A673 (cell line): Measurements from ENCODE around the gene IL1B. TPM values are rescaled to one million over a fixed set of nuclear protein-coding genes. Genes with fewer than 3 reads are reported as not detected.

Experiments used
- BruUV-seq: library from RNA; stranded (reverse); fragments of 400-500 nt; replicated peaks from 2 replicates; lab custom pipeline; 2021; lab: Mats Ljungman, UMichigan
- CTCF ChIA-PET: fragments of 300-600 bp; sonication (Branson Sonifier 250); formaldehyde crosslinking; loops from one replicate; lab custom pipeline; 2022; ENCODE audit warnings: antibody characterized with exemption; lab: Charles Lee
- POLR2A ChIA-PET: fragments of 300-600 bp; sonication (Branson Sonifier 250); formaldehyde crosslinking; loops from one replicate; lab custom pipeline; 2022; ENCODE audit warnings: antibody characterized with exemption; ENCODE audit not compliant: low non-redundant PET; lab: Charles Lee
- DNase-seq: peaks from one replicate; pipeline ENCODE4 v3.0.0-alpha.2; 2015; ENCODE audit warnings: low spot score
- H3K27ac ChIP-seq: fragments of 200-600 bp; sonication (generic); 2 replicates; pipeline ENCODE4 v1.5.1; 2016; ENCODE audit warnings: mixed run types, low read depth, mild to moderate bottlenecking, mixed read lengths, antibody characterized with exemption, low read length; ENCODE audit not compliant: poor library complexity, severe bottlenecking
- H3K27me3 ChIP-seq: fragments of 200-600 bp; sonication (generic); replicated peaks from 2 replicates; pipeline ENCODE4 v1.6.1; 2017; ENCODE audit warnings: mixed run types, low read depth, mild to moderate bottlenecking, mixed read lengths, antibody characterized with exemption, low read length; ENCODE audit not compliant: insufficient read depth, poor library complexity
- H3K36me3 ChIP-seq: fragments of 200-600 bp; sonication (generic); 2 replicates; pipeline ENCODE4 v1.6.1; 2016; ENCODE audit warnings: mixed run types, mild to moderate bottlenecking, mixed read lengths, antibody characterized with exemption, low read length; ENCODE audit not compliant: insufficient read depth, poor library complexity, severe bottlenecking
- H3K4me1 ChIP-seq: fragments of 200-600 bp; sonication (generic); 2 replicates; pipeline ENCODE4 v1.6.1; 2017; ENCODE audit warnings: mixed run types, mild to moderate bottlenecking, mixed read lengths, antibody characterized with exemption, low read length; ENCODE audit not compliant: insufficient read depth, poor library complexity, severe bottlenecking
- H3K4me3 ChIP-seq: fragments of 200-600 bp; sonication (generic); 2 replicates; pipeline ENCODE4 v1.5.1; 2016; ENCODE audit warnings: low read depth, mixed run types, mild to moderate bottlenecking, mixed read lengths, low read length; ENCODE audit not compliant: poor library complexity, severe bottlenecking
- H3K9me3 ChIP-seq: fragments of 200-600 bp; sonication (generic); 2 replicates; pipeline ENCODE4 v1.6.1; 2016; ENCODE audit warnings: mixed run types, low read depth, mild to moderate bottlenecking, mixed read lengths, antibody characterized with exemption, low read length; ENCODE audit not compliant: poor library complexity, severe bottlenecking
- CTCF ChIP-seq: fragments of 300-800, 200-600 bp; sonication (generic); conservative IDR thresholded peaks from 2 replicates; pipeline ENCODE4 v1.5.1; 2017; ENCODE audit warnings: low read depth, mild to moderate bottlenecking, antibody characterized with exemption, low read length, moderate library complexity, mixed read lengths
- EZH2 ChIP-seq: fragments of 200-600 bp; sonication (generic); IDR thresholded peaks from 2 replicates; pipeline ENCODE4 v1.6.1; 2017; ENCODE audit warnings: borderline replicate concordance, low read depth, mild to moderate bottlenecking, mixed read lengths, antibody characterized with exemption, low read length; ENCODE audit not compliant: poor library complexity, severe bottlenecking
- intact Hi-C: fragments of 100-400 bp; cut with micrococcal nuclease; formaldehyde crosslinking; loops from one replicate; pipeline ENCODE4 v1.10.0; 2022; ENCODE audit not compliant: unreplicated experiment
- total RNA-seq: library from RNA; stranded (reverse); gene quantifications from 2 replicates; pipeline ENCODE4 v1.2.3, GENCODE V29; 2021

Gene IL1B
- total RNA-seq, 1 experiment from 2014 or later: 2.1 TPM

GRCh38 chr2:112794131-112794733, 42.3 kb downstream of the IL1B start:
- BruUV-seq: no TSS peak
- Histone ChIP-seq H3K27me3 (no peaks in the 10 kb centered on the region), H3K4me3 (no peak overlapping the region), H3K27ac (peak overlapping the region; percentile 25), H3K36me3 (no peaks in the 10 kb centered on the region), H3K4me1 (peaks cover 4% of the 10 kb centered on the region), H3K9me3 (no peaks in the 10 kb centered on the region)
- POLR2A ChIA-PET: interaction anchor here (0.8 kb wide), 1 partner anchor 18 kb away, joined by 5 read pairs; no protein-coding TSS in a partner anchor
- CTCF ChIA-PET: no interaction called here
- intact Hi-C loops: no loop called here
- no peak for TF ChIP-seq EZH2
- no peak for TF ChIP-seq CTCF
- DNase-seq: no peak

GRCh38 chr2:112793449-112793978, 43.1 kb downstream of the IL1B start:
- Histone ChIP-seq H3K27me3 (no peaks in the 10 kb centered on the region), H3K36me3 (no peaks in the 10 kb centered on the region), H3K4me1 (peaks cover 4% of the 10 kb centered on the region), H3K4me3 (no peak overlapping the region), H3K27ac (peak overlapping the region; percentile 25), H3K9me3 (no peaks in the 10 kb centered on the region)
- ChIA-PET CTCF (no interaction called here), POLR2A (interaction anchor here (0.8 kb wide), 1 partner anchor 17 kb away, joined by 5 read pairs; no protein-coding TSS in a partner anchor)
- no TSS peak for BruUV-seq
- DNase-seq: no peak
- no peak for TF ChIP-seq EZH2
- no peak for TF ChIP-seq CTCF
- intact Hi-C loops: no loop called here

GRCh38 chr2:112792419-112792818, 44.2 kb downstream of the IL1B start:
- H3K27me3 ChIP-seq: no peaks in the 10 kb centered on the region
- no peak overlapping the region for H3K27ac ChIP-seq
- POLR2A ChIA-PET: no interaction called here
- H3K9me3 ChIP-seq: no peaks in the 10 kb centered on the region
- BruUV-seq: no TSS peak
- intact Hi-C loops: no loop called here
- no peaks in the 10 kb centered on the region for H3K36me3 ChIP-seq
- peaks cover 4% of the 10 kb centered on the region for H3K4me1 ChIP-seq
- no peak overlapping the region for H3K4me3 ChIP-seq
- CTCF ChIA-PET: no interaction called here
- no peak for DNase-seq
- TF ChIP-seq EZH2 (no peak), CTCF (no peak)
